IMR-90 (cell line): ENCODE data around the gene ACLY. TPM values are rescaled to one million over a fixed set of nuclear protein-coding genes. Genes with fewer than 3 reads are reported as not detected.

Experiments
- ATAC-seq: fragments of 200-7000 bp; cut with Tn5 transposase; 2 replicates; pipeline ENCODE4 v1.9.1; 2020; ENCODE audit warnings: low read depth, mild to moderate bottlenecking, moderate library complexity
- BruUV-seq: library from RNA; stranded (reverse); fragments of 400-500 nt; replicated peaks from 2 replicates; lab custom pipeline; 2021; lab: Mats Ljungman, UMichigan
- CTCF ChIA-PET: fragments of 300-600 bp; formaldehyde crosslinking; extraction: SDS; loops from one replicate; lab custom pipeline; 2021; ENCODE audit warnings: antibody characterized with exemption; lab: Yijun Ruan, JAX
- POLR2A ChIA-PET: fragments of 300-600 bp; sonication (Branson Sonifier 250); formaldehyde crosslinking; loops from one replicate; lab custom pipeline; 2022; ENCODE audit warnings: antibody characterized with exemption; ENCODE audit not compliant: unreplicated experiment; lab: Charles Lee
- DNase-seq: peaks from one replicate; pipeline ENCODE4 v3.0.0; 2013
- H2AFZ ChIP-seq: replicated peaks from 2 replicates; pipeline ENCODE3; 2013; ENCODE audit warnings: low read length, mild to moderate bottlenecking; ENCODE audit not compliant: poor library complexity
- H2AK5ac ChIP-seq: 2 replicates; pipeline ENCODE4 v1.6.1; 2013; ENCODE audit warnings: low read depth, low read length, inconsistent platforms
- H2AK9ac ChIP-seq: replicated peaks from 2 replicates; pipeline ENCODE3; 2013; ENCODE audit warnings: mild to moderate bottlenecking, low read depth, low read length, moderate library complexity; ENCODE audit not compliant: poor library complexity
- H2BK120ac ChIP-seq: 2 replicates; pipeline ENCODE4 v1.6.1; 2013; ENCODE audit warnings: low read depth, low read length, inconsistent platforms
- H2BK15ac ChIP-seq: 3 replicates; pipeline ENCODE4 v1.6.1; 2013; ENCODE audit warnings: low read depth, low read length, inconsistent platforms
- H2BK20ac ChIP-seq: 2 replicates; pipeline ENCODE4 v1.6.1; 2013; ENCODE audit warnings: low read depth, mild to moderate bottlenecking, inconsistent platforms, low read length, moderate library complexity
- H2BK5ac ChIP-seq: 2 replicates; pipeline ENCODE4 v1.6.1; 2013; ENCODE audit warnings: mild to moderate bottlenecking, low read depth, low read length, inconsistent platforms; ENCODE audit not compliant: poor library complexity, severe bottlenecking
- H3K14ac ChIP-seq: replicated peaks from 2 replicates; pipeline ENCODE4 v1.6.1; 2013; ENCODE audit warnings: low read depth, low read length, inconsistent platforms
- H3K18ac ChIP-seq: 2 replicates; pipeline ENCODE4 v1.6.1; 2013; ENCODE audit warnings: low read depth, low read length, control low read depth
- H3K23ac ChIP-seq: 2 replicates; pipeline ENCODE4 v1.6.1; 2013; ENCODE audit warnings: low read depth, low read length, inconsistent platforms
- H3K27ac ChIP-seq: 2 replicates; pipeline ENCODE4 v1.5.1; 2013; ENCODE audit warnings: mild to moderate bottlenecking, control low read depth, low read length; ENCODE audit not compliant: insufficient read depth
- H3K27me3 ChIP-seq: 2 replicates; pipeline ENCODE4 v1.6.1; 2013; ENCODE audit warnings: low read length; ENCODE audit not compliant: control insufficient read depth, insufficient read depth
- H3K36me3 ChIP-seq: 2 replicates; pipeline ENCODE4 v1.6.1; 2013; ENCODE audit warnings: low read length, mixed read lengths; ENCODE audit not compliant: control insufficient read depth, insufficient read depth
- H3K4ac ChIP-seq: 2 replicates; pipeline ENCODE4 v1.6.1; 2013; ENCODE audit warnings: low read depth, low read length, inconsistent platforms
- H3K4me1 ChIP-seq: 2 replicates; pipeline ENCODE4 v1.6.1; 2013; ENCODE audit warnings: low read length, mixed read lengths; ENCODE audit not compliant: control insufficient read depth, insufficient read depth
- H3K4me2 ChIP-seq: 2 replicates; pipeline ENCODE4 v1.6.1; 2013; ENCODE audit warnings: low read depth, mild to moderate bottlenecking, control low read depth, low read length, moderate library complexity
- H3K4me3 ChIP-seq: 2 replicates; pipeline ENCODE4 v1.5.1; 2013; ENCODE audit warnings: low read depth, mild to moderate bottlenecking, control low read depth, low read length, moderate library complexity; ENCODE audit not compliant: insufficient read depth
- H3K56ac ChIP-seq: 2 replicates; pipeline ENCODE4 v1.6.1; 2013; ENCODE audit warnings: low read length, inconsistent platforms; ENCODE audit not compliant: insufficient read depth; ENCODE audit errors: extremely low read depth
- H3K79me1 ChIP-seq, 2 experiments: 2 replicates each; pipeline ENCODE4 v1.6.1; 2013; ENCODE audit warnings: low read length in 2 of 2, inconsistent platforms in 1 of 2, low read depth in 1 of 2
- H3K9ac ChIP-seq: 2 replicates; pipeline ENCODE4 v1.6.1; 2013; ENCODE audit warnings: low read depth, low read length, control low read depth
- H3K9me1 ChIP-seq: 2 replicates; pipeline ENCODE4 v1.6.1; 2013; ENCODE audit warnings: low read length, inconsistent platforms; ENCODE audit not compliant: insufficient read depth
- H3K9me3 ChIP-seq: 2 replicates; pipeline ENCODE4 v1.6.1; 2013; ENCODE audit warnings: low read length; ENCODE audit not compliant: control insufficient read depth, insufficient read depth
- H4K20me1 ChIP-seq: 2 replicates; pipeline ENCODE4 v1.6.1; 2013; ENCODE audit warnings: low read length, inconsistent platforms; ENCODE audit not compliant: insufficient read depth
- H4K5ac ChIP-seq: 2 replicates; pipeline ENCODE4 v1.6.1; 2013; ENCODE audit warnings: mild to moderate bottlenecking, low read depth, low read length, control low read depth
- H4K8ac ChIP-seq, 2 experiments: 2 replicates each; pipeline ENCODE4 v1.6.1; 2013; ENCODE audit warnings: low read depth in 2 of 2, low read length in 2 of 2, control low read depth in 1 of 2, inconsistent platforms in 1 of 2
- H4K91ac ChIP-seq: 2 replicates; pipeline ENCODE4 v1.6.1; 2013; ENCODE audit warnings: low read depth, low read length, inconsistent platforms; ENCODE audit not compliant: insufficient read depth
- CTCF ChIP-seq: conservative IDR thresholded peaks from 2 replicates; pipeline ENCODE4 v1.5.1; 2012; ENCODE audit warnings: mild to moderate bottlenecking, low read depth, low read length, improper control_type of control experiment
- FOS ChIP-seq: fragments of 150-350 bp; IDR thresholded peaks from 2 replicates; pipeline ENCODE4 v1.6.1; 2016; ENCODE audit warnings: low read depth, low read length
- MAFK ChIP-seq: IDR thresholded peaks from 2 replicates; pipeline ENCODE4 v1.6.1; 2012; ENCODE audit warnings: low read depth, low read length, improper control_type of control experiment
- MAZ ChIP-seq: IDR thresholded peaks from 2 replicates; pipeline ENCODE4 v1.6.1; 2012; ENCODE audit warnings: low read depth, mild to moderate bottlenecking, low read length, improper control_type of control experiment, moderate library complexity, borderline replicate concordance
- MXI1 ChIP-seq: IDR thresholded peaks from 2 replicates; pipeline ENCODE4 v1.6.1; 2012; ENCODE audit warnings: low read depth, mild to moderate bottlenecking, low read length, moderate library complexity, borderline replicate concordance
- NFE2L2 ChIP-seq: fragments of 150-350 bp; IDR thresholded peaks from 2 replicates; pipeline ENCODE4 v1.6.1; 2016; ENCODE audit warnings: low read depth, mild to moderate bottlenecking, low read length
- POLR2A ChIP-seq: IDR thresholded peaks from 2 replicates; pipeline ENCODE4 v1.6.1; 2012; ENCODE audit warnings: mild to moderate bottlenecking, low read depth, low read length
- SMC3 ChIP-seq: fragments of 150-350 bp; IDR thresholded peaks from 2 replicates; pipeline ENCODE4 v1.6.1; 2016; ENCODE audit warnings: low read depth, mild to moderate bottlenecking, antibody characterized with exemption, low read length, moderate library complexity
- USF2 ChIP-seq: fragments of 150-350 bp; IDR thresholded peaks from 2 replicates; pipeline ENCODE4 v1.6.1; 2017; ENCODE audit warnings: mild to moderate bottlenecking, antibody characterized with exemption, low read length, low read depth
- WGBS, 2 experiments: methylation state at CpG; one replicate each; pipeline versions ENCODE4 v1.1.5 to v1.1.7; 2013; ENCODE audit warnings: missing lambda C conversion rate in 2 of 2; ENCODE audit not compliant: insufficient read length in 1 of 2; ENCODE audit errors: extremely low coverage in 2 of 2; 5-methylcytosine and 5-hydroxymethylcytosine counted together
- dilution Hi-C: fragments of 300-500 bp; cut with HindIII; formaldehyde crosslinking; loops from one replicate; pipeline ENCODE4 v1.14.3; 2018; ENCODE audit warnings: low sequenced_read_pairs; ENCODE audit not compliant: unreplicated experiment
- in situ Hi-C: fragments of 300-500 bp; cut with MboI; formaldehyde crosslinking; loops from 3 replicates; pipeline ENCODE4 v1.14.3; 2019; ENCODE audit warnings: low sequenced_read_pairs, inconsistent platforms, mixed read lengths
- intact Hi-C: fragments of 100-400 bp; cut with micrococcal nuclease; formaldehyde crosslinking; loops from 2 replicates; pipeline ENCODE4 v1.10.0; 2022
- polyA plus RNA-seq, 3 experiments: library from polyadenylated mRNA; depleted of rRNA; stranded (reverse); fragments of >200 nt; gene quantifications; 2 replicates each; pipeline ENCODE4 v1.2.3, GENCODE V29; 2012; ENCODE audit warnings: low replicate concordance in 1 of 3
- total RNA-seq: library from RNA; depleted of rRNA; stranded (reverse); fragments of >200 nt; gene quantifications from 2 replicates; pipeline ENCODE4 v1.2.3, GENCODE V29; 2012

The ACLY gene
- total and polyA plus RNA-seq, 2 of the 4 experiments (the other 2 are of a cell fraction): 167 to 230 TPM

GRCh38 chr17:41824086-41824485 lies 94.7 kb downstream of the ACLY start:
- POLR2A ChIA-PET: interaction anchor here (0.6 to 1.5 kb wide), 2 partner anchors 9 to 25 kb away, joined by 3 to 7 read pairs; no protein-coding TSS in a partner anchor
- no peak overlapping the region for H3K9ac ChIP-seq
- H4K8ac ChIP-seq: no peak overlapping the region
- H2BK20ac ChIP-seq: no peak overlapping the region
- H3K56ac ChIP-seq: no peak overlapping the region
- H3K23ac ChIP-seq: no peak overlapping the region
- H2AK9ac ChIP-seq: no peak overlapping the region
- H2AK5ac ChIP-seq: no peak overlapping the region
- no peak overlapping the region for H3K18ac ChIP-seq
- H2AFZ ChIP-seq: no peak overlapping the region
- peaks cover 2% of the 10 kb centered on the region; the same call in 1 of the 2 replicates for H3K4me1 ChIP-seq
- H3K4ac ChIP-seq: no peak overlapping the region
- no CpG with 5 or more reads among the region's 7 CpGs for WGBS, 2 experiments
- H3K79me1 ChIP-seq: peaks cover 4 to 35% of the 10 kb centered on the region in 2 experiments; a peak in 3 of 4 replicates
- no peak overlapping the region for H2BK5ac ChIP-seq
- no peak overlapping the region for H3K27ac ChIP-seq
- no TSS peak for BruUV-seq
- H3K14ac ChIP-seq: no peak overlapping the region
- H3K36me3 ChIP-seq: peaks cover 42% of the 10 kb centered on the region
- no peak overlapping the region for H4K5ac ChIP-seq
- peaks cover 28% of the 10 kb centered on the region for H4K20me1 ChIP-seq
- in situ Hi-C loops: no loop called here
- intact Hi-C loops: no loop called here
- no peak for TF ChIP-seq MAZ
- TF ChIP-seq USF2: no peak
- no peak for TF ChIP-seq NFE2L2
- no peak for TF ChIP-seq SMC3
- no peak for TF ChIP-seq CTCF
- TF ChIP-seq POLR2A: no peak
- no peak for TF ChIP-seq MAFK
- TF ChIP-seq MXI1: no peak
- no peak for TF ChIP-seq FOS
- H3K27me3 ChIP-seq: no peaks in the 10 kb centered on the region
- ATAC-seq: no peak
- DNase-seq: no peak
- no peak overlapping the region for H3K4me3 ChIP-seq
- no peaks in the 10 kb centered on the region for H3K9me3 ChIP-seq
- no peak overlapping the region for H4K91ac ChIP-seq
- no peak overlapping the region for H3K4me2 ChIP-seq
- CTCF ChIA-PET: no interaction called here
- H2BK15ac ChIP-seq: no peak overlapping the region
- dilution Hi-C loops: no loop called here
- no peak overlapping the region for H2BK120ac ChIP-seq
- H3K9me1 ChIP-seq: peaks cover 9% of the 10 kb centered on the region
